GM12874 (cell line): Measurements from ENCODE around the gene MAP3K3.

Source experiments
- TF ChIP-seq, protein P1 (sequence below): IDR thresholded peaks from 2 replicates; pipeline ENCODE4 v1.5.1; 2011; ENCODE audit warnings: low read depth, mild to moderate bottlenecking, control low read depth, low read length, moderate library complexity; ENCODE audit not compliant: insufficient read depth

The MAP3K3 gene

DNA sequence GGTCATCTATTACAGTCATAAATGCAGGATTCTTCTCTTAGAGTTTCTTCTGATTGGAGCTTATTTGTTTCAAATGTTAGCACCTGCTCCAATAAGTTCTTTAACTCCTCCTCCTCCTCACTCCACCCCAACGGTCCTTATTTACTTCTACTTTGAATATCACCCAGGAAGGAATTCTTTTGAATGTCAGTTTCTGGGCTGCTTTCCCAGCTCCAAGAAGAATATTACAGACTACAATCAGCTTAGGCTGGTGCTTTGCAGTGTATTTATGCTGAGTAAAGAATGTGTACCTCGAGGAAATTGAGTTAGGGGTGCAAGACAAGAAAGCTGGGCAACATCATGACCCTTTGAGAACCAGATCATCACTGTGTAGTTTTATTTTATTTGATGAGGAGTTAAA lies 30.8 kb downstream of the MAP3K3 start:
- TF ChIP-seq, protein P1, sequence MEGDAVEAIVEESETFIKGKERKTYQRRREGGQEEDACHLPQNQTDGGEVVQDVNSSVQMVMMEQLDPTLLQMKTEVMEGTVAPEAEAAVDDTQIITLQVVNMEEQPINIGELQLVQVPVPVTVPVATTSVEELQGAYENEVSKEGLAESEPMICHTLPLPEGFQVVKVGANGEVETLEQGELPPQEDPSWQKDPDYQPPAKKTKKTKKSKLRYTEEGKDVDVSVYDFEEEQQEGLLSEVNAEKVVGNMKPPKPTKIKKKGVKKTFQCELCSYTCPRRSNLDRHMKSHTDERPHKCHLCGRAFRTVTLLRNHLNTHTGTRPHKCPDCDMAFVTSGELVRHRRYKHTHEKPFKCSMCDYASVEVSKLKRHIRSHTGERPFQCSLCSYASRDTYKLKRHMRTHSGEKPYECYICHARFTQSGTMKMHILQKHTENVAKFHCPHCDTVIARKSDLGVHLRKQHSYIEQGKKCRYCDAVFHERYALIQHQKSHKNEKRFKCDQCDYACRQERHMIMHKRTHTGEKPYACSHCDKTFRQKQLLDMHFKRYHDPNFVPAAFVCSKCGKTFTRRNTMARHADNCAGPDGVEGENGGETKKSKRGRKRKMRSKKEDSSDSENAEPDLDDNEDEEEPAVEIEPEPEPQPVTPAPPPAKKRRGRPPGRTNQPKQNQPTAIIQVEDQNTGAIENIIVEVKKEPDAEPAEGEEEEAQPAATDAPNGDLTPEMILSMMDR: no peak

DNA sequence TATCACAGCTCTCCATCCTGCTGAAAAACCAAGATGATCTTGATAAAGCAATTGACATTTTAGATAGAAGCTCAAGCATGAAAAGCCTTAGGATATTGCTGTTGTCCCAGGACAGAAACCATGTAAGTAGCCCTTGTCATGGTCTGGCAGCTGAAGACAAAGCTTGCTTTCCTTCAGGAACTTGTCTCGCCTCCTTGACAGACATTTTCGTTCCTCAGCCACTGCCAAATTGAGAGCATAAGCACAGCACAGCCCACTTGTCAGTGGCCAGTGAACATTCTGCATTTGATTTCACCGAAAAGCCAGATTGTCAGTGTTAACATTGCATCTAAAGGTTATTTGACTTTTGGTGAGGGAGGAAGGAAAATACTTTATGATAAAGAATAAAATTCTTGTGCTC lies 35.6 kb downstream of the MAP3K3 start:
- TF ChIP-seq, protein P1: no peak

DNA sequence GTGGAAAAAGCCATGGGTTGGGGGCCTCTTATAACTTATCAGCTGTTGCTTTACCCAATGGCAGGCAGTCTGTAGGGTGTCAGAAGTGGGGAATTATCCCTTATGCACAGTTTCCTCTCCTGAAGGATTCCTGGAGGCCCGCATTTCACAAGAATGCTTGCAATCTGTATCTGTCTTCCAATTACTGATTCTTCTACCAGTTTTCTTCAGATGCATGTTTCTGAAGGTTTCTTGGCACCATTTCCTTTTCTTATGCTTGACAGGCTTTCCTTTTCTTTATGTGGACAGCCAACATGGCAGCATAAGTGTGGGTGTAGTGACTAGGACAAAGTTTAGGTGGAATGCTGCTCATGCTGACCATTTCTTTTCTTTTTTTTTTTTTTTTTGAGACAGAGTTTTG lies 36.1 kb downstream of the MAP3K3 start:
- TF ChIP-seq, protein P1: no peak

DNA sequence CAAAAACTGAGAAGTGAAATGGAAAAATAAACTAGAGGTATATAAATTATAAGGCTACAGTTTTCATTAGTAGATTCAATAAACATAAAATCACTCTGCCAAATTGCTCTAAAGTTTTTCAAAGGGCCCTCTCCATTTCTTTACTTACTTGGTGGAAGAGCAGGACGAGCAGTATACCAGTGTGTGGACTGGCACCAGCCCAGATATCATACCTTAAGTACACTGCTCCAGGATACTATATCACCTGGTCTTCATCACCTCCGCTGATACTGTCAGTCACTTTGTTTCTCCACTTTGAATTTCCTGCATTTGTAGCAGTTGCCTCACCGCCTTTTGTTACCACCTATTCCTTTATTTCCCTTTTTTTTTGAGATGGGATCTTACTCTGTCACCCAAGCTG lies 37.6 kb downstream of the MAP3K3 start:
- TF ChIP-seq, protein P1: no peak

DNA sequence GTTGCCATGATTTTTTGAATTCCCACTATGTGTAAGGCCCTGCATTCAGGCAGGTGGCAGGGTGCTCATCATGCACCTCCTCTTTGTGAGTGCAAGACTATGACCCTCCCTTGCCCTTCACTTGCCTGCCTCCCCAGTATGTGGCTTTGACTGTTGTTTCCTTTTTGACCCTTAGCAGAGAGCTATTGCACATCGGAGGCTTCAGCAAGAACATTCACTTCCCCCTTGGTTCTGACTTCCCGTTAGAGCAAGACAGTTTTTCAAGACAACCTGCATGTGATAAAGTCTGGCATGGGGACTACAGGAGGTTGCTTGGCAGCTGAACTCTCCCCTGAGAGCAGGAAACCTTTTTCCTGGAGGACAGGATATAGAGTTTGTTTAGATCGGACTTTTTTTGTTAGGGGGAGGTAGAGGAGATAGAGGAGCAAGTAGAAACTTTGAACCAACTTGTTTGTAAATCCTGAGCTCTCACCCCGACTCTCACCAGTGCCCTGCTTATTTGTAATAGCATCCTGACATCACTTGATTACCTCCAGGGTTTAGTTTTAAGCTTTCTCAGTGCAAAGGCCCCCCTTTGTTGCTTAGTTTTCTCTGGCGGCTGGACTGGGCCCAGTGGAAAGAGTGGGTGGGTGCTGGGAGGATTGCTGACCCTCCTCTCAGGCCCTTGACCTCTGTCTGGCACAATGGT lies 43.5 kb downstream of the MAP3K3 start:
- TF ChIP-seq, protein P1: no peak

DNA sequence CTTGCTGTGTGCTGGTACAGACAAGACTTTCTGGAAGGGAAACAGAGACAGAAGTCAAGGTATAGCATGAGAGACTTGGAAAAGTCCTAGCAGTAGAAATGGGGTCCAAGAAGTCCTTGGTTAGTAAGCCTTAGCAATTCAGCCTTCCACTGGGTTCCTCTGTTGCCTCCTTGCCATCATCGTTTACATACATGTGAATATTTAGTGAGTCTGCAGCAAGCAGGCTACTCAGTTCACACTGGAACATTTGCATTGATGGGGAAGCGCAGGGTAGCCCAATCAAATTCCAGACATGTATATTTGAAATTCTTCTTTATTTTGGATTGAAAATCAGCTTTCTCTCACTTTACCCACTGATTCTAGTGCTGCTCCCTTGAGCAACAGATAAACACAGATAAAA lies 50.6 kb downstream of the MAP3K3 start:
- TF ChIP-seq, protein P1: no peak

DNA sequence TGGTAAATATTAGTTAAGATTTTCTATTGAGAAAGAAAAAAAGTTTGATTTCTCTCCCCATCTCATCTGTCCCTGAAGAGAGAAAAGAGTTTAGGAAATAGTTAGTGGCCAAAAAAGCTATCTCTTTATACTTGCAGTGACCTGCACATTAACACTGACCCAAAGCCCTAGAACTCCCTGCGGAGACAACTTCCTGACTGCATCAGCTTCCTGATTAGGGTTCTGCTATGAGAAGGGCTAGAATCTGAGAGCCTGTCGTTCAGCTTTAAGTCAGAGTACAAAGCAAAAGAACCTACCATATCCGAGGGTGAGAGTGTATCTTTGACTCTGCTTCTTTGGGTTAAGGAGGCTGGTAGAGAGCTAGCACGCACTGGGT lies 53.0 kb downstream of the MAP3K3 start:
- TF ChIP-seq, protein P1: no peak
